ENCODE measurements around the gene PCGF1.
"Not testable (repeated sequence)": the region's sequence is repeated elsewhere in the genome, so short reads cannot be mapped to it uniquely, and the experiment has no call there.

PCGF1 gene

GRCh38 chr2:74498500-74499266 lies 8.8 kb downstream of the PCGF1 start:
- ATAC-seq = peak; percentile 59 to 72

- peak in 1 of 2 donors; percentile 29 for ATAC-seq
Measured at GRCh38 chr2:74497777-74498499, 9.6 kb downstream of the PCGF1 start.

- no peak for ATAC-seq
Measured at GRCh38 chr2:74496997-74497776, 10.3 kb downstream of the PCGF1 start.

- ATAC-seq = no peak
Measured at GRCh38 chr2:74495440-74495839, 12.1 kb downstream of the PCGF1 start.

GRCh38 chr2:74493546-74493945 lies 13.9 kb downstream of the PCGF1 start:
- ATAC-seq = no peak

- ATAC-seq = no peak
Measured at GRCh38 chr2:74491648-74492544, 15.6 kb downstream of the PCGF1 start.

GRCh38 chr2:74489906-74490305 lies 17.6 kb downstream of the PCGF1 start:
- ATAC-seq = no peak

- ATAC-seq = no peak
Measured at GRCh38 chr2:74488643-74489481, 18.6 kb downstream of the PCGF1 start.

- no peak for ATAC-seq
Measured at GRCh38 chr2:74486141-74486540, 21.4 kb downstream of the PCGF1 start.

- not testable (repeated sequence) for ATAC-seq
Measured at GRCh38 chr2:74483675-74484164, 23.8 kb downstream of the PCGF1 start.

- peak; percentile 93 to 95 for ATAC-seq
Measured at GRCh38 chr2:74482801-74483674, 24.5 kb downstream of the PCGF1 start, which contains the start of the genes CCDC142 and TTC31. Gene CCDC142 (minus strand): TSS chr2:74482998. CDS start chr2:74482837, 161 bp downstream. Gene TTC31 (plus strand): TSS chr2:74483081. CDS start chr2:74483096, 15 bp downstream.

- ATAC-seq = peak; percentile 47 to 49
Measured at GRCh38 chr2:74481961-74482800, 25.3 kb downstream of the PCGF1 start.

GRCh38 chr2:74481431-74481830 lies 26.1 kb downstream of the PCGF1 start:
- no peak for ATAC-seq

- no peak for ATAC-seq
Measured at GRCh38 chr2:74474899-74475298, 32.6 kb downstream of the PCGF1 start.

- no peak for ATAC-seq
Measured at GRCh38 chr2:74474481-74474880, 33.0 kb downstream of the PCGF1 start.

GRCh38 chr2:74472945-74473258 lies 34.6 kb downstream of the PCGF1 start:
- ATAC-seq = no peak

GRCh38 chr2:74472086-74472944 lies 35.2 kb downstream of the PCGF1 start, which contains the start of gene MRPL53:
Gene MRPL53 (minus strand): TSS chr2:74472680. CDS start chr2:74472660, 20 bp downstream.
- peak; percentile 94 to 97 for ATAC-seq
